Lower leg skin (tissue), 4 donors: ENCODE data around the gene SLC35F2. TPM values are rescaled to one million over a fixed set of nuclear protein-coding genes. Genes with fewer than 3 reads are reported as not detected.
"Not testable (repeated sequence)": the region's sequence is repeated elsewhere in the genome, so short reads cannot be mapped to it uniquely, and the experiment has no call there.

Source experiments
- DNase-seq, 2 donors: peaks; one replicate each; pipeline ENCODE4 v3.0.0-alpha.2; 2019; ENCODE audit warnings: low spot score in 2 of 2
- H3K4me3 ChIP-seq: fragments of 200-600 bp; sonication (generic); 2 replicates; pipeline ENCODE4 v1.5.1; 2017; ENCODE audit warnings: mild to moderate bottlenecking, low read depth; ENCODE audit not compliant: poor library complexity, severe bottlenecking
- CTCF ChIP-seq, 3 donors: fragments of 450-650 bp; IDR thresholded peaks; one replicate each; pipeline ENCODE4 v1.5.1; 2016; ENCODE audit warnings: antibody characterized with exemption in 3 of 3, mild to moderate bottlenecking in 3 of 3, moderate library complexity in 2 of 3
- POLR2A ChIP-seq, 2 donors: fragments of 450-650 bp; IDR thresholded peaks; one replicate each; pipeline ENCODE4 v1.6.1; 2016 to 2017; ENCODE audit warnings: antibody characterized with exemption in 2 of 2, mild to moderate bottlenecking in 1 of 2, moderate library complexity in 1 of 2
- WGBS, 2 donors: methylation state at CpG; one replicate each; pipeline ENCODE4 v1.1.5; 2018; 5-methylcytosine and 5-hydroxymethylcytosine counted together
- intact Hi-C: fragments of 100-400 bp; cut with DNase I; formaldehyde crosslinking; loops from one replicate; pipeline ENCODE4 v1.15.0; 2023; ENCODE audit warnings: low total_unique reads
- total RNA-seq, 4 donors: library from RNA; depleted of rRNA; stranded (reverse); fragments of >200 nt; gene quantifications; one replicate each; pipeline ENCODE4 v1.1.0, GENCODE V29; 2016

SLC35F2 gene
- total RNA-seq, 4 donors from 2014 or later, result 32.7 to 51.7 (median 42.0) TPM

GRCh38 chr11:107778839-107779517 is 79.6 kb downstream of the SLC35F2 start:
- TF ChIP-seq CTCF (IDR thresholded peaks at IDR 0.05) (no peak), POLR2A (IDR thresholded peaks at IDR 0.05) (no peak)
- 78 to 83% methylated on average over 7 of the region's 7 CpGs for WGBS, 2 donors
- intact Hi-C loops, result no loop called here
- H3K4me3 ChIP-seq, result no peak overlapping the region
- no peak for DNase-seq

- intact Hi-C loops, result no loop called here
- 53 to 56% methylated on average over 2 of the region's 2 CpGs for WGBS, 2 donors
- no peak overlapping the region for H3K4me3 ChIP-seq
- DNase-seq, result no peak
- TF ChIP-seq CTCF (IDR thresholded peaks at IDR 0.05) (no peak), POLR2A (IDR thresholded peaks at IDR 0.05) (no peak)
These were observed 81.5 kb downstream of the SLC35F2 start for GRCh38 chr11:107777110-107777509.

GRCh38 chr11:107776062-107776461 is 82.5 kb downstream of the SLC35F2 start:
- intact Hi-C loops, result no loop called here
- no peak overlapping the region for H3K4me3 ChIP-seq
- 86 to 93% methylated on average over 6 of the region's 6 CpGs for WGBS, 2 donors
- no peak for DNase-seq
- TF ChIP-seq POLR2A (IDR thresholded peaks at IDR 0.05), result no peak
- TF ChIP-seq CTCF (IDR thresholded peaks at IDR 0.05), result no peak

GRCh38 chr11:107770551-107770951 is 88.0 kb downstream of the SLC35F2 start:
- H3K4me3 ChIP-seq, result no peak overlapping the region
- intact Hi-C loops, result no loop called here
- 41 to 43% methylated on average over 3 of the region's 3 CpGs for WGBS, 2 donors
- DNase-seq, result no peak
- TF ChIP-seq POLR2A (IDR thresholded peaks at IDR 0.05), result no peak
- no peak for TF ChIP-seq CTCF (IDR thresholded peaks at IDR 0.05)

- no peak overlapping the region for H3K4me3 ChIP-seq
- WGBS, 2 donors, result 53 to 57% methylated on average over 3 of the region's 3 CpGs
- no peak for DNase-seq
- intact Hi-C loops, result loop anchor here (10.0 kb wide), 1 partner anchor 416 kb away; no protein-coding TSS in a partner anchor
- TF ChIP-seq CTCF (IDR thresholded peaks at IDR 0.05) (no peak), POLR2A (IDR thresholded peaks at IDR 0.05) (no peak)
These were observed 89.4 kb downstream of the SLC35F2 start for GRCh38 chr11:107769189-107769588.

- intact Hi-C loops, H3K4me3 ChIP-seq, DNase-seq: not testable (repeated sequence)
- whole genome bisulfite sequencing, 2 donors, result 82 to 92% methylated on average over 7 of the region's 7 CpGs
These were observed 99.8 kb downstream of the SLC35F2 start for GRCh38 chr11:107758719-107759355.
